NCI-H345 treated with DMSO at 0.1 percent for 48 hours (cell line): ENCODE data around the gene HMGN1.
"Not testable (repeated sequence)": the region's sequence is repeated elsewhere in the genome, so short reads cannot be mapped to it uniquely, and the experiment has no call there.

Source experiments
- DNase-seq: peaks from one replicate; lab custom pipeline; 2025; ENCODE audit not compliant: unreplicated experiment; lab: John Stamatoyannopoulos, UW

Gene HMGN1

GRCh38 chr21:39348355-39349210 lies at the start of gene HMGN1:
HMGN1 (minus strand) TSS chr21:39349088; CDS start chr21:39348917, 171 bp downstream.
- DNase-seq, result peak; percentile 98

- no peak for DNase-seq
Measured at GRCh38 chr21:39397646-39398385, 48.9 kb upstream of the HMGN1 start.

- no peak for DNase-seq
Measured at GRCh38 chr21:39392981-39393380, 44.1 kb upstream of the HMGN1 start.

- DNase-seq, result no peak
Measured at GRCh38 chr21:39390212-39390765, 41.4 kb upstream of the HMGN1 start.

GRCh38 chr21:39388811-39389155 lies 39.9 kb upstream of the HMGN1 start:
- no peak for DNase-seq

- peak; percentile 78 for DNase-seq
Measured at GRCh38 chr21:39388038-39388810, 39.3 kb upstream of the HMGN1 start.

- peak; percentile 94 for DNase-seq
Measured at GRCh38 chr21:39387461-39388037, 38.7 kb upstream of the HMGN1 start.

GRCh38 chr21:39386899-39387298 lies 38.0 kb upstream of the HMGN1 start:
- DNase-seq, result no peak

- DNase-seq, result no peak
Measured at GRCh38 chr21:39386194-39386593, 37.3 kb upstream of the HMGN1 start.

- no peak for DNase-seq
Measured at GRCh38 chr21:39385299-39386145, 36.6 kb upstream of the HMGN1 start.

GRCh38 chr21:39384674-39385298 lies 35.9 kb upstream of the HMGN1 start:
- DNase-seq, result no peak

GRCh38 chr21:39382096-39382495 lies 33.2 kb upstream of the HMGN1 start:
- not testable (repeated sequence) for DNase-seq

- DNase-seq, result no peak
Measured at GRCh38 chr21:39381009-39381408, 32.1 kb upstream of the HMGN1 start.

- DNase-seq, result peak; percentile 90
Measured at GRCh38 chr21:39379986-39380891, 31.4 kb upstream of the HMGN1 start.

- peak; percentile 6 for DNase-seq
Measured at GRCh38 chr21:39377444-39378050, 28.7 kb upstream of the HMGN1 start.

- DNase-seq, result no peak
Measured at GRCh38 chr21:39375446-39375845, 26.6 kb upstream of the HMGN1 start.

GRCh38 chr21:39374046-39374445 lies 25.2 kb upstream of the HMGN1 start:
- DNase-seq, result no peak

GRCh38 chr21:39373634-39374033 lies 24.7 kb upstream of the HMGN1 start:
- DNase-seq, result no peak
